Measurements from ENCODE around the gene BMPR1A.

The BMPR1A gene

DNA sequence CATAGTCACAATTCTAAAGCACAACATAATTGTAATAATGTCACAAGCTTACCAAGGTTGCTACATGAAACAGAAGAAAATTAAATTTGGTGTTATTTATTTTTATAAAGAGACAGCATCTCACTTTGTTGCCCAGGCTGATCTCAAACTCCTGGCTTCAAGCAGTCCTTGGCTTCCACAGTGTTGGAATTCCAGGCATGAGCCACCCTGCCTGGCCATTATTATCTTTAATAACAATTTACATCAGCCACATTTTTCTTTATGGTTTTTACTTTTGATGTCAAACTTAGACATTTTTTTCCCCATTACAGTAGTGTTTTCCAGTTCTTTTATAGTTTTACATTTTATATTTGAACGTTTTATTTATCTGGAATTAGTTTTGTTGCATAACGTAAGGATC, 46.7 kb downstream of the BMPR1A start:
- no peak for DNase-seq (ENCODE audit: low read depth)

DNA sequence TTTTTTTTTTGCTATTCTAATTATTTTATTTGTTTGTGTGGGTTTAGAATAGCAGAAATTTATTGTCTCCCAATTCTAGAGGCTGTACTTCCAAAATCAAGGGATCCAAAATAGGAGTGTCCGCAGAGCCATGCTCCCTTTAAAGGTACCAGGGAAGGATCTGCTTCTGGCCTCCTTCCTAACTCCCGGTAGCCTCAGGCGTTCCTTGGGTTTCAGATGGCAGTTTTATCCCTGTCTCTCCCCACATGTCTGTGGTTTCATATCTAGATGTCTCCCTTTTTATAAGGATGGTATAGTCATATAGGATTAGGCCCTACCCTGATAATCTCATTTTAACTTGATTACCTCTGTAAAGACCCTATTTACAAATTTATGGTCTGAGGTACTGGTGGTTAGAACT, 48.4 kb downstream of the BMPR1A start:
- no peak for DNase-seq (ENCODE audit: low read depth)

DNA sequence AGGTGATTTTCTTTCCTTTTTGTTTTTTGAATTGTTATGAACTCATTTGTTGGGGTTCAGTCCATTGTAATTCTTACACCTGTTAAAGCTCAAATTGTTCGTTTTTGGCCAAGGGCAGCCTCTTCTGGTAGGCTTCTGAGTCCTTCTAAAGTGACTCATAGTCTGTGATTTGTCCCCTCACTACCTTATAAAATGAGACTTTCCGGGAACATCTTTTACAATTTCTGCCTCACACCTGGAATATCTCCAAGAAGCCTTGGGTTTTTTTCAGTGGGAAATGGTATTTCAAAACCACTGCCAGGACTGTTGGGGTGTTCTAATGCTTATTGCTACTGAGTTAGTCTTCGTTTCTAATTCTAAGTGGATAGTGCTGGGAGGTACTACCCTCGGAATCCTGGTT, 56.7 kb downstream of the BMPR1A start:
- no peak for DNase-seq (ENCODE audit: low read depth)

DNA sequence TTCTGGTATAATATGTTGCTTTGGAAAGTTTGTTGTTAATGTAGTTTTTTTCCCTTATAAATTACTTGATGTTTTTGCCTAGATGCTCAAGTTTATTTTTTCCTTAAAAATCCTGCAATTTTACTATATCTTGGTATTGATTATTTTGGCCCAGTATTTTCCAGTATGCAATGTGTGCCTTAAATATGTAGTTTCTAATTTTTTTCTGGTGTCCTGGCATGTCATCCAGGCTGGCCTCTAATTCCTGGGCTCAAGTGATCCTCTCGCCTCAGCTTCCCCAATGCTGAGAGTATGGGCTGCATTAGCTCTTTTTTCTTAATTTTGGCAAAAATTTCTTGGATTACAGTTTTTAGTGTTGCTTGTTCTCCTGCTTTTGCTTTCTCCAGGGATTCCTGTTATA, 57.6 kb downstream of the BMPR1A start:
- DNase-seq (ENCODE audit: low read depth): no peak

DNA sequence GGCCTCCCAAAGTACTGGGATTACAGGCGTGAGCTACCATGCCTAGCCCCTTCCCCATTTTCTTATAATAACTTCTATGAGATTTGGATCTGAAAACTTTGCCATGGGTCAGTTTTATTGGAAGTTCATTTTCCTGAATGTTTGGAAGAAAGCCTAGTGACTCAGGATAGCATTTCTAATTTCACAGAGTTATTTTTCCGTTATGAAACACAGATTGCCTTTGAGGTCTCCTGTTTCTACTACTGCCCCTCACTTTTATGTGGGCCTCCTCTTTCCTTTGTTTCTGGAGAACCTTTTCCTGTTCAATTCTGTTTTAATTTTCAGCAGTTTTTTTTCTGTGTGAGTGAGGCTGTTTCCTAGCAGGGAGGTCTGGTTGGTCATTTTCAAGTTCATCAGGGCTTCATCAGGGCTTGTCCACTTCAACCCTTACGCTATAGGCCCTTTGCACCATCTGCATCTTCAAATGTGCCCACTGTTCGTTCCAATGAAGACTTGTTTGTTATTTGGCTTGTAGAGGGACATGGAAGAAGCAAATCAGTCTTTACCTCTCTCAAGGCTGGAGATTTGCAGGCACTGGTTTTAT, 58.7 kb downstream of the BMPR1A start:
- DNase-seq (ENCODE audit: low read depth): no peak

DNA sequence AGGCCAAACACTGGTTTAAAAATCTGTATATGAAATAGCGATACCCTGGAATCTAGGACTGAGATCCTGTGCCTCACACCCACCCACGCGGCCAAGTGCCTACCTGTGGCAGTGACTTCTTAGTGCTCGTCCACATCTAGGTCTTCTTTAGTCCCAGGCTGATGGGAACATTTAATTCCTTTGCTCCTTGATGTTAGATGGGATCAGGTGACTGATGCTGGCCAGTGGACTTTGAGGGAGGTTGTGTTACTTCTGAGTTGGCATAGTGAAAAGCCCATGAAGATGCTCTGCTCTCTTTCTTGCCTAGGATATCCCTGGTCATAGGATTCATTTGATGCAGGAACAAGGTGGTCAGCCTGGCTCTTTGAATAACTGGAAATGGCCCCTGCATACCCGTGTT, 59.2 kb downstream of the BMPR1A start:
- DNase-seq (ENCODE audit: low read depth): no peak

DNA sequence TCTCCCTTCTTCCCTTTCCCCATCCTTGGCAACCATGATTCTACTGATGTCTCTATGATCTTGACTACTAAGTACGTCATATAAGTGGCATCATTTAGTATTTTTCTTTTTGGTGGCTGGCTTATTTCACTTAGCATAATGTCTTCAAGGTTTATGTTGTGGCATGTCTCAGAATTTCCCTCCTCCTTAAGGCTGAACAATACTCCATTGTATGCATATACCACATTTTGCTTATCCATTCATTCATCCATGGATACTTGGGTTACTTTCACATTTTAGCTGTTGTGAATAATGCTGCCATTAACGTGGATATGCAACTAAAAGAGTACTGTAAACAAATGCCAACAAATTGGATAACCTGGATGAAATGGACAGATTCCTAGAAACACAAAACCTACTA, 60.8 kb downstream of the BMPR1A start:
- DNase-seq (ENCODE audit: low read depth): no peak

DNA sequence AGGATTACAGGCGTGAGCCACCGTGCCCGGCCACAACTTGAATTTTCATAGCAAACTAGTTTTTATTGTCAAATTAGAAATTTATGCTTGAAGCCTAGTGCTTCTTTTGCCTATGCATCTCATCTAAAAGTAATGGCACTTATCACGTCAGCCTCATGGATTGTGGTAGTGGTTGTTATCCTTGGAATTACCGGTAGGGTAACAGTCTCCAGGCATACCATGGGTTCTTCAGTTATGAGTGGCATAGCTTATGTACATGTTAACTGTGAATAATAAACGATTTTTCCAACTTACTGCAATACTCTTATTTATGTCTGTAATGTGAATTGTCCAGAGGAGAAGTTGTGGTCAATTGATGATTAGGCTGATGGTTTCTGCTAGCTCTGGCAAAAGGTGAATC, 63.1 kb downstream of the BMPR1A start:
- no peak for DNase-seq (ENCODE audit: low read depth)

DNA sequence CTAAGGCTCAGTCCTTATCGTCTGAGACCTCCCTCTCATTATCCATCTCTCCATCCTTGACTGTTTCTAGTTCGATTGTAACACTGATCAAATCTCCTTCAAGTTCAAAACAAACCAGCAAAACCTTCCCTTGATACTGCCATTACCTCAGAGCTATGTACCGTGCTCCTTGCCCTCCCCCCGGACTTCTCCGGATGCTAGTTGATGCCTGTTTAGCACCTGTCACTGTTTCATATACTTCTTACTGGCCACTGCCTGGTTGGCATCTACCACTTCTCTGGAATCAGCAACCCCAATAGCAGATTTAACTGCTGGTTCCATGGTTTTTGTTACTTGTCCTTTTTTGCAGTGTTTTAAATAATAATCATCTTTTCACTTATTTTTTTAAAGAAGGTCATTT, 64.1 kb downstream of the BMPR1A start:
- DNase-seq (ENCODE audit: low read depth): no peak

DNA sequence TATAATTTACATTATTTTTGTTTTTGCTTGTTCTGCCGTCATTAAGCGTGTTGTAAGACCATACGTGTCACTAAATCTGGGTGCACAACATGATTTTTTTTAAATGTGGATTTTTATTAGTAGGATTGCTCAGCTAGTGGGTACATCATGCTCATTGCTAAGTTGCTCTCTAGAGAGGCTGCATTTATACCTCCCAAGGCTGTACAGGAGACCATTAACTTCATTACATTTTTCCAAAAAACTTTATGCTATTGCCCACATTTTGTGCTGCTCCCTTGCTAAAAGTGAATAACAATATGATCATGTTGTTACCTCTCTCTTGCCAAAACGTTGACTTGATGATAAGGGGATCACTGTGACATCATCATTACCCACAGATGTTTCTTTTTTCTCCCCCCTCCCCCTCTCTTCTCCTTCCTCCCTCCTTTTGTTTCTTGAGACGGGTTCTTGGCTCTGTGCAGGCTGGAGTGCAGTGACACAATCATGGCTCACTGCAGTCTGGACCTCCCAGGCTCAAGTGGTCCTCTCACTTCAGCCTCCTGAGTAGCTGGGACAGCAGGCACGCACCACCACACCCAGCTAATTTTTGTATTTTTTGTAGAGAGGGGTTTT, 65.1 kb downstream of the BMPR1A start:
- DNase-seq (ENCODE audit: low read depth): no peak

DNA sequence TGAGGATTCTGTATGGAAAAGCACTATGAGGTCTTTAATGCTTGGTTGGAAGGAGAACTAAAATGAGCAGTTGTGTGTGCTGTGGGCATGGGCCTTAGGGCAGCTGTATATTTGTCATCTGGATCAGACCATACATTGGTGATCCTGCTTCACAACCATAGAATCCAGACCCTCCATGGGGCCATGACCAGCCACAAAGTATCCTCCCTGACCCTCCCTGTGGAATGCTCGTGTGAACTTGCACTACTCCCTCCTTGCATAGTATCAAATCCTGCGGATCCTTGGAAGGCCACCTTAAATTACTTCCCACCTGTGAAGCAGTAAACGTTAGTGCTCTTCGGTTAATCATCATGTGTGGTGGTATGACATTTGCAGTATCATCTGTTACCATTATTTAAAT, 67.1 kb downstream of the BMPR1A start:
- no peak for DNase-seq (ENCODE audit: low read depth)

DNA sequence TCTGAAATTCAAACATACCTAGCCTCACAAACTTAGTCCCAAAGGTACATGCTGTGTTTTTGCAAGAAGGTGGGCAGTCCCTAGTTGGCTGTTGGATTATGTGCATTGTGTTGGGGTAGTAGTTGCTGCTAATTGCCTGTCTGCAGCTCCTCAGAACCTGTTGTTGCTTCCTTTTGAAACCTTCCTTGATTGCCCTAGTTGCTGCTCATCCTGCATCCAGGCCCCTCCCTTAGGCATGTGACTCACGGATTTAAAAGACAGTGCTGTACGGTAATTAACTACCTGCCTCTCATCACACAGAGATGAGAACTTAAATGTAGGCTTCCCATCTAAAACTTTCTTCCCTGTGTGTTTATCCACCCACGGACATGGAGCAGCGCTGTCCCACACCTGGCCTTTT, 67.7 kb downstream of the BMPR1A start:
- DNase-seq (ENCODE audit: low read depth): no peak

DNA sequence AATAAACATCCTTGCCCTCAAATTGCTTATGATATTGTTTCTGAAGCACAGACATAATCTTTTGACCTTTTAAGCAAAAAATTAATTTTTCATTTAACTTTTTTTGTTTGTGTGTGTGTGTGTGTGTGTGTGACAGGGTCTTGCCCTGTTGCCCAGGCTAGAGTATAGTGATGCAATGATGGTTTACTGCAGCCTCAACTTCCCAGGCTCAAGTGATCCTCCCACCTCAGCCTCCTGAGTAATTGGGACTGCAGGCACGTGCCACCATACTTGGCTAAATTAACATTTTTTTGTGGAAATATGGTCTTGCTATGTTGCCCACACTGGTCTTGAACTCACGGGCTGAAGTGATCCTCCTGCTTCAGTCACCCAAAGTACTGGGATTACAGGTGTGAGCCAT, 68.9 kb downstream of the BMPR1A start:
- no peak for DNase-seq (ENCODE audit: low read depth)

DNA sequence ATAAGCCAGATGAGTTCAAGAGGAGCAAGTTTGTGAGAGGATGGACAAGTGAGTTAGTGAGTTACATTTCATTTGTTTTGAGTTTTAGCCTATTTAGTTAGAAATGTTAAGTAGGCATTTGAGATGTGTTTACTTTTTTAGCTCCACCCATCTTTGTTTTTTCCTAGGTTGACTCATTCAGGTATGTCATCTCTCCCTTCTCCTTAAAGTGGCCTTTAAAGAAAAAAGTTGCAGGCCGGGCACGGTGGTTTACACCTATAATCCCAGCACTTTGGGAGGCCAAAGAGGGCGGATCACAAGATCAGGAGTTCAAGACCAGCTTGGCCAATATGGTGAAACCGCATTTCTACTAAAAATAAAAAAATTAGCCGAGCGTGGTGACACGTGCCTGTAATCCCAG, 71.2 kb downstream of the BMPR1A start:
- DNase-seq (ENCODE audit: low read depth): no peak

DNA sequence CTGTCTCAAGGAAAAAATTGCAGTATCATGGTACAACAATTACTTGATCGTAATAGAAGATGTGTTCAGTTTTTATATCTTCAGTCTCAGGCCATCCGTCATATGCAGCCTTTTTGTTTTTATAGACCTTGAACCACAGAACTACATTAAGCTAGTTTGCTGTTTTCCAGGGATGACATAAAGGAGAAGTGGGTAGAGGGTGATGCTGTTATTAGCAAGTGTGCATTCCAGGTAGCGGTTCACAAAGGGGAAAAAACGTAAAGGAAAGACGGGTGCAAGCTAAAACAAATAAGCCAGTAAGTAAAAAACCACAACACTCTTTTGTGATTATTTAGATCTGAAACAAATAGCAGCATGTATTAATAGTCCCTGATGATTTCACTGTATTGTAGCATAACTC, 71.7 kb downstream of the BMPR1A start:
- no peak for DNase-seq (ENCODE audit: low read depth)

DNA sequence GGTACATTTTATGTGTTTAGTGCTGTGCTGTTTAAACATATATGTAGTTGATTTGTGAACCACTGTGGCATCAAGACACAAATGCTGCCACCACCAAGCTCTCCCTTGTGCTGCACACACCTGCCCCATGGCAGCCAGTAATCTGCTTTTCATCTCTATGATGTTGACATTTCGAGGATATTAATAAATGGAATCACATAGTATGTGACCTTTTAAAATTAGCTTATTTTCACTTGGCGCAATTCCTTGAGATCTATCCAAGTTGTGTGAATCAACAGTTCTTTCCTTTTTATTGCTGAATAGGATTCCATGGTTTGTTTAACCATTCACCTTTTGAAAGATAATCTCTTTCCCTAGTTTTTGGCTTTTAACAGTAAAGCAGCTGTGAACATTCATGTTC, 73.1 kb downstream of the BMPR1A start:
- DNase-seq (ENCODE audit: low read depth): no peak

DNA sequence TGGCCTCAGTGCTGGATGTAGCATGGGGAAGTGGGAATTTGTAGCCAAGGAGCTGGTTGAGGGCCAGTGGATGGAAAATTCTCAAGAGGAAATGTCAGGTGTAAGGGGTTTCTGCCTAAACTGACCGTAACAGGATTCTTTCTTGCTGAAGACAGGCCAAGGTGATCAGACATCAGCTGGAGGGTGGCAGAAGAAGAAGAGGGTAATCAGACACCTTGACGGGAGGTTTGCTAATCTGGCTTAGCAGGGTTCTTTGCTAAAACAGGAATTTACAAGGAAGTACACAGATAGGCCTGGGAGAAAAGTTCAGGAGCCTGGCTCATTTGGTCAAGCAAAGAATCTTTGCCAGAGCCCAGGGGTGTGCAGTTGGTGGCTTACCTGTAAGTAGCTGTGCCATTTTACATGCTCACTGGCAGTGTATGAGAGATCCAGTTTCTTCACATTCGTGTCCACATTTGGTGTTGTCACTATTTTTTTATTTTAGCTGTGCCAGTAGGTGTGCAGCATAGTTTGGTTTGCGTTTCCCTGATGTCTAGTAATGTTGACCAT, 73.7 kb downstream of the BMPR1A start:
- no peak for DNase-seq (ENCODE audit: low read depth)

DNA sequence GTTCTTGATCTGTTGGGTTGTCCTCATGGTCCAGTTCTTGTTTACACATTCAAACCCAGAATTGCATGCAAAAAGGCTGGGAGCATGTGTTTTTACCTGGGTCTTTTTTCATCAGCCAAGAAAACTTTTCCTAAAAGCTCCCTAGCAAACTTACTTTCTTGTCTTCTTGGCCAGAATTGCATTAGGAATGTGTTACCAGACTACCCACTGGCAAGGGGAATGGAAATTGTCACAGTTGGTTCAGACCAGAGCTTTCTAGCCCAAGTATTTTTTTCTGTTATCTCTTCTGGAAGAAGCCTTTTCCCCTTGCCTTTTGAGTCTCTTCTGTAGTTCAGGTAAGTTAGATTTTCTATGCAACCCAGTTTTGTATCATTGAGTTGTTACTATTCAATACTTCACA, 77.5 kb downstream of the BMPR1A start:
- DNase-seq (ENCODE audit: low read depth): no peak

DNA sequence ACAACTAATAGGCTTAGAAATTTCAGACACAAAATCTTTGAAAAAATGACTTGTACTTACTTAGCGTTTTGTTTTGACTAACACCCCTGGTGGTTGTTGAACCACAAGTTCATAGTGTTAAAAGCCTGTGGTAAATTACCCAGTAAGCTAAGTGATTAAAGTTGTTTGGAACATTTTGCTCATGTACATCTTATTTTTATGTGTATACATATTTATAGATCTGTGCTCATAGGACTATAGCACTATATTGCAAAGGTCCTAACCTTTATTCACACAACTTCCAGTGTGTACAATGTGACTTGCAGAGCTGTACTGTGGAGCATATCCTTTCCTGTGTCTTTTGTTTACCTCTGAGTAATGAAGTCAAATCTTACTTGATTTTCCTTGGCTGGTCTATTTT, 79.6 kb downstream of the BMPR1A start:
- no peak for DNase-seq (ENCODE audit: low read depth)

DNA sequence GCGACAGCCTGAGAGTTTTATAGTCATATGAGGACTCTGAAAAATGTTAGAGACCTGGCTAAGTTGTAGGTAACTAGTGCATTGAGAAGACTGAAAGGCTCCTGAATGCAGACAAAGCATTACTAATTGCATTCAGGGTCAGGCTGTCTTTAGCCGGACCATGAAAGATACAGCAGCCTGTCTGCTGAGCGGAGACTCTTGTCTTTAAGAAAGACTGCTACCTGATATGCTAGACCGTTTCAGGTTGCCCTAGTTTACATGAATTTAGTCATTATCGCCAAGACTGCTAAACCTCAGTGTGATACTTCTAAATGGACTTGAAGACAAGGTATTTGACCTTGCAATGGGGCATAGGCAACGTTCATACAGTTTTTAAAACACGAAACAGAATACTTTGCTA, 81.2 kb downstream of the BMPR1A start:
- no peak for DNase-seq (ENCODE audit: low read depth)

DNA sequence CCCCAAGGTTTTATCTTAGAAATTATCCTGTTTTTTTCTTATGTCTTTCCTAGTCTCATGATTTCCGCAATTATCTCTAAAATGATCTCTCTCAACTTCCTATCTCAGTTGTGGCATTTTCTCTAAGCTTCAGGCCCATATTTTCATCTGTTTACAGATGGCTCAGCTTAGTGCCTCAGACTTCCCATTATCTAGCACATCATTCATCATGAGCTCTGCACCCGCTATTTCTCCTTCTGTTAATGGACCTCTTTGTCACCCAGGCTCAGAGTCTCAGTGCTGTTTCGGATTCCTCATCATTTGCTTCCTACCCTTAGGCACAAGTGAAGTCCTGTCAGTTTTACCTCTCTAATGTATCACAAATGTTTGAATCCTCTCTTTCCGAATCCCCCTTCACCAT, 84.1 kb downstream of the BMPR1A start:
- no peak for DNase-seq (ENCODE audit: low read depth)

DNA sequence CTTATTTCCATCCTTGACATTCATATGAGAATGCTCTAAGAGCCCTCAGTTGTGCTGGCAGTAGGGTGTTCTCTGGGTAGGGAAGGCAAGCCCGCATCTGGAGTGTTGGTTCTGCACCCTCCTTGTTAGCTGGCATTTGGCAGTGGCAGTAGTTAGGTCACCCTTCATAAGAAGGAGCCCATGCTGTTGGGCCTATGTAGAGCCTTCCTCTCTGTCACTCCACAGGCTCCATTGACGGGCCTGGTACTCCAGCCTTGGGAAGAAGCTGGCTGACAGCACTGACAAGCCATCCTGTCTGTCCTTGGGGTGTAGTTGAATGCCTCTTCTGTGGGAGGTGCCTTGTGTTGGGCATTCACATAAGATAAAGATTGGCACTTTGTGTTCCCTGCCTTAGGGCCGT, 89.7 kb downstream of the BMPR1A start:
- DNase-seq (ENCODE audit: low read depth): no peak

DNA sequence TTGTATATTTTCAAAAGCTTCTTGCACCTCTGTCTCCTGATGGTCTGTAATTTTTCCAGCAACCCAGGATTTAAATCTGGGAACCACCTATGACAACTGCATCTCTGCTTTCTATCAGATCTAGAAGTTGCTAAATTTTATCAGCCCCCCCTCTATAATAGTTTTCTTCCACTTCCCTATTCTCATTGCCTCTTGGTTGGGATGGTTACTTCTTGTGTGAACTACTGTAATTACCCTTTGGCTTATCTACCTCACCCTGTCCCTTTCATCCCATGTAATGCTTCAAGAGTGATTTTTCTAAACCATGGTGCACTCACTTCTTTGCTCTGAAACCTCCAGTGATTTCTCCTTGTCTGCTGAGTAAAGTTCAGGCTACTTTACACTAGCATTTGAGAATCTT, 92.3 kb downstream of the BMPR1A start:
- no peak for DNase-seq (ENCODE audit: low read depth)

DNA sequence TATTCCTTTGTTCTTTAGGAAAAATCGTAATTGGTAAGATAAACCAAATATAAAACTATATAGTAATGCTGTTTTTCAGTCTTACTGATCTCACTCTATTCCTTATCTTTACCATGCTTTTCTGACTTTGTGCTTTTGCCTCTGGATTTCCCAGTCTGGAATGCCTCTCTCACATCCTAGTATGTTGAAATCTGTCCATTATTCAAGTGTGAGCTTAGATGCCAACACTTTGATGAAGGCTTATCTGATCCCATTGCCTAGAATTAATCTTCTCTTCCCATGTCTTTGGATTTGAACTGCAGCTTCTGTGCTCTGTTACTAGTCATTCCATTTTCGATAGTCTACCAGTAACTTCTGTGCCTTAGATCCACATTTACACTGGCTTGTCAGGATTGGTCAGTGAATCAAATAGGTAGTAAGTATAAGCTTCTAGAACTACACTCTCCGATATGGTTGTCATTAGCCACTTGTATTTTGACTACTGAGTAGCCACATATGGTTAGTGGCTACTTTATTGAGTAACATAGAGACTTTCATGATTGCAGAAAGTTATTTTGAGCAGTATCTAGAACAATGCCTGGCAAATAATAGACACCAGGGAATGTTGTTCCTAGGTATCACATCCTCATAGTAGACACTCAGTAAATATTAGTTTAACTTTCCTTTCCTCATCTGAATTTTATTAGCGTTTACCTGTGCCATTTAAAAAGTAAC, 92.9 kb downstream of the BMPR1A start:
- no peak for DNase-seq (ENCODE audit: low read depth)

Data from HS-5 (cell line).